NCI-H1694 (cell line): ENCODE measurements around the gene G3BP1.
"Not testable (repeated sequence)": the region's sequence is repeated elsewhere in the genome, so short reads cannot be mapped to it uniquely, and the experiment has no call there.

Experiments
- DNase-seq: peaks from one replicate; lab custom pipeline; 2025; lab: John Stamatoyannopoulos, UW

G3BP1 gene

GRCh38 chr5:151798674-151799073 lies 26.9 kb downstream of the G3BP1 start:
- DNase-seq: no peak

GRCh38 chr5:151799407-151799806 lies 27.7 kb downstream of the G3BP1 start:
- no peak for DNase-seq

- no peak for DNase-seq
Measured at GRCh38 chr5:151800532-151800931, 28.8 kb downstream of the G3BP1 start.

- no peak for DNase-seq
Measured at GRCh38 chr5:151805414-151806223, 33.9 kb downstream of the G3BP1 start.

GRCh38 chr5:151808451-151809169 lies 36.9 kb downstream of the G3BP1 start:
- DNase-seq: no peak

GRCh38 chr5:151810449-151810848 lies 38.7 kb downstream of the G3BP1 start:
- DNase-seq: no peak

GRCh38 chr5:151810897-151811296 lies 39.1 kb downstream of the G3BP1 start:
- DNase-seq: no peak

- DNase-seq: no peak
Measured at GRCh38 chr5:151811593-151812321, 40.0 kb downstream of the G3BP1 start.

GRCh38 chr5:151812757-151813309 lies 41.1 kb downstream of the G3BP1 start:
- no peak for DNase-seq

GRCh38 chr5:151815051-151815450 lies 43.3 kb downstream of the G3BP1 start:
- no peak for DNase-seq

- DNase-seq: no peak
Measured at GRCh38 chr5:151819830-151820229, 48.1 kb downstream of the G3BP1 start.

- DNase-seq: no peak
Measured at GRCh38 chr5:151820271-151820670, 48.5 kb downstream of the G3BP1 start.

- DNase-seq: no peak
Measured at GRCh38 chr5:151820903-151821302, 49.1 kb downstream of the G3BP1 start.

GRCh38 chr5:151822141-151822540 lies 50.4 kb downstream of the G3BP1 start:
- no peak for DNase-seq

GRCh38 chr5:151825445-151825844 lies 53.7 kb downstream of the G3BP1 start:
- DNase-seq: peak; percentile 78

- no peak for DNase-seq
Measured at GRCh38 chr5:151829370-151829769, 57.6 kb downstream of the G3BP1 start.

- not testable (repeated sequence) for DNase-seq
Measured at GRCh38 chr5:151832843-151833242, 61.1 kb downstream of the G3BP1 start.

- no peak for DNase-seq
Measured at GRCh38 chr5:151846765-151847164, 75.0 kb downstream of the G3BP1 start.

- DNase-seq: no peak
Measured at GRCh38 chr5:151847871-151848270, 76.1 kb downstream of the G3BP1 start.

GRCh38 chr5:151855701-151856100 lies 83.9 kb downstream of the G3BP1 start:
- DNase-seq: no peak

GRCh38 chr5:151856861-151857260 lies 85.1 kb downstream of the G3BP1 start:
- DNase-seq: no peak

- DNase-seq: not testable (repeated sequence)
Measured at GRCh38 chr5:151860867-151861266, 89.1 kb downstream of the G3BP1 start.
